Activated naive CD8-positive, alpha-beta T cell treated with anti-CD3 and anti-CD28 coated beads, Interleukin-2, amount 50 U/mL, for 24 hours (primary cell): Measurements from ENCODE around the gene SPINK9.
A peak's percentile ranks its signal among the peaks of the same experiment; 100 is the strongest.
"Not testable (repeated sequence)": the region's sequence is repeated elsewhere in the genome, so short reads cannot be mapped to it uniquely, and the experiment has no call there.

ENCODE experiments used
- ATAC-seq: fragments of 150-1000 bp; cut with Tn5 transposase; one replicate; pipeline ENCODE4 v1.10.0; 2021
- DNase-seq: peaks from one replicate; pipeline ENCODE4 v3.0.0; 2021
- H3K27ac Mint-ChIP-seq: one replicate; pipeline ENCODE4 v1.8.0; 2021; ENCODE audit warnings: mild to moderate bottlenecking, mixed read lengths
- H3K27me3 Mint-ChIP-seq: one replicate; pipeline ENCODE4 v1.8.0; 2021; ENCODE audit warnings: mixed read lengths
- H3K36me3 Mint-ChIP-seq: one replicate; pipeline ENCODE4 v1.8.0; 2021; ENCODE audit warnings: low read depth, mixed read lengths
- H3K4me1 Mint-ChIP-seq: one replicate; pipeline ENCODE4 v1.8.0; 2021; ENCODE audit warnings: mixed read lengths
- H3K4me3 Mint-ChIP-seq: one replicate; pipeline ENCODE4 v1.8.0; 2021; ENCODE audit warnings: mild to moderate bottlenecking, moderate library complexity, mixed read lengths
- H3K9me3 Mint-ChIP-seq: one replicate; pipeline ENCODE4 v1.8.0; 2021; ENCODE audit warnings: mixed read lengths

The SPINK9 gene, protein sequence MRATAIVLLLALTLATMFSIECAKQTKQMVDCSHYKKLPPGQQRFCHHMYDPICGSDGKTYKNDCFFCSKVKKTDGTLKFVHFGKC

DNA sequence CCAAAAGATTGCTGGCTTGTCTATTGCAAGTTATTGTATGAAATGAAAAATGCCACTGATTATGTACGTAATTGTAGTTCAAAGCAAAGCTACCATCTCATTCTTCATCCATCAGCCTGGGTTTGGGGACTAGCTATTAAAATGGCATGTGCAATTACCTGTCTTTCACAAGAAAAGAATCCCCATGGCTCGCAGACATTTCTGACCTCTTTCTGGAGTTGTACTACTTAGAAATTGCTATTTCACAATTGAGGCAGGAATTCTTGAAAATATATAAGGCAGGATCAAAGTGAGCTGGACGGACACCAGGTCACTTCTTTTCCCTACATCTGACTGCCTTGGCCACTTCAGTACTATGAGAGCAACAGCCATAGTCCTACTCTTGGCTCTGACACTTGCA lies at the start of gene SPINK9:
TSS of gene SPINK9 (plus strand) at position 301 of the 400 bp plus-strand sequence. CDS start at position 356, 55 bp downstream.
- no peaks in the 10 kb centered on the region for H3K4me1 Mint-ChIP-seq
- H3K36me3 Mint-ChIP-seq = no peaks in the 10 kb centered on the region
- no peak within 1 kb of the TSS for H3K27ac Mint-ChIP-seq
- no peak for DNase-seq
- ATAC-seq = no peak
- no peak within 1 kb of the TSS for H3K4me3 Mint-ChIP-seq
- no peaks in the 10 kb centered on the region for H3K27me3 Mint-ChIP-seq
- H3K9me3 Mint-ChIP-seq = peaks cover 10% of the 10 kb centered on the region

- H3K36me3 Mint-ChIP-seq = no peaks in the 10 kb centered on the region
- no peak for DNase-seq
Measured at GRCh38 chr5:148290271-148291195, 44.8 kb upstream of the SPINK9 start.

GRCh38 chr5:148297731-148298130 lies 37.6 kb upstream of the SPINK9 start:
- no peaks in the 10 kb centered on the region for H3K4me1 Mint-ChIP-seq
- no peaks in the 10 kb centered on the region for H3K27me3 Mint-ChIP-seq
- H3K9me3 Mint-ChIP-seq = no peaks in the 10 kb centered on the region
- no peak overlapping the region for H3K4me3 Mint-ChIP-seq
- no peak for ATAC-seq
- H3K27ac Mint-ChIP-seq = no peak overlapping the region
- no peaks in the 10 kb centered on the region for H3K36me3 Mint-ChIP-seq
- no peak for DNase-seq

More at GRCh38 chr5:148290271-148291195, 44.8 kb upstream of the SPINK9 start:
- peak; percentile 40 for ATAC-seq
- H3K27me3 Mint-ChIP-seq = no peaks in the 10 kb centered on the region
- H3K27ac Mint-ChIP-seq = no peak overlapping the region
- H3K9me3 Mint-ChIP-seq = no peaks in the 10 kb centered on the region
- H3K4me1 Mint-ChIP-seq = no peaks in the 10 kb centered on the region
- H3K4me3 Mint-ChIP-seq = no peak overlapping the region

DNA sequence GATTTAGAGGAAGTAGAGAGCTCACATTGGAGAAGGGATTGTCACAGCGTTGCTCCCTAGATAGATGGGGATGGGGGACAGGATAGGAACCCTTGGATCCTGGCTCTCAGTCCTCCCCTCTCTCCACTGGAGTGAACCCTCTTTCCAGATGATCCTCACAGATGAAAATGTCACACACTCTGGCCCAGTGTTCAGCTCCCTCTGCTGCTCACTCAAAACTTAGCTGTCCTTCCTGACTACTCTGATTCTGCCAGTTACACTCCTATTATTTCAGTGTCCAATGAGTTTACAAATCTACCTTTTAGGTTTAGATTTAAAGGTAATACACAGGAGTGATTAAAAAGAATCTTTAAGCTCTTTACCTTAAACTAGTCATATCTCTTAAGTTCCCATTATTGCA lies 28.9 kb upstream of the SPINK9 start:
- ATAC-seq (no peak), DNase-seq (no peak)
- Mint-ChIP-seq H3K27me3 (peaks cover 6% of the 10 kb centered on the region), H3K4me1 (no peaks in the 10 kb centered on the region), H3K27ac (no peak overlapping the region), H3K36me3 (no peaks in the 10 kb centered on the region), H3K9me3 (peaks cover 14% of the 10 kb centered on the region), H3K4me3 (no peak overlapping the region)

GRCh38 chr5:148309019-148309418 lies 26.3 kb upstream of the SPINK9 start:
- H3K27me3 Mint-ChIP-seq = peaks cover 6% of the 10 kb centered on the region
- DNase-seq = no peak
- H3K9me3 Mint-ChIP-seq = peaks cover 14% of the 10 kb centered on the region
- no peak overlapping the region for H3K4me3 Mint-ChIP-seq
- H3K27ac Mint-ChIP-seq = no peak overlapping the region
- H3K4me1 Mint-ChIP-seq = no peaks in the 10 kb centered on the region
- no peak for ATAC-seq
- H3K36me3 Mint-ChIP-seq = no peaks in the 10 kb centered on the region

GRCh38 chr5:148309746-148310145 lies 25.6 kb upstream of the SPINK9 start:
- Mint-ChIP-seq H3K36me3 (no peaks in the 10 kb centered on the region), H3K4me1 (no peaks in the 10 kb centered on the region), H3K9me3 (peaks cover 14% of the 10 kb centered on the region), H3K27me3 (peaks cover 6% of the 10 kb centered on the region), H3K27ac (no peak overlapping the region), H3K4me3 (no peak overlapping the region)
- ATAC-seq (no peak), DNase-seq (no peak)

DNA sequence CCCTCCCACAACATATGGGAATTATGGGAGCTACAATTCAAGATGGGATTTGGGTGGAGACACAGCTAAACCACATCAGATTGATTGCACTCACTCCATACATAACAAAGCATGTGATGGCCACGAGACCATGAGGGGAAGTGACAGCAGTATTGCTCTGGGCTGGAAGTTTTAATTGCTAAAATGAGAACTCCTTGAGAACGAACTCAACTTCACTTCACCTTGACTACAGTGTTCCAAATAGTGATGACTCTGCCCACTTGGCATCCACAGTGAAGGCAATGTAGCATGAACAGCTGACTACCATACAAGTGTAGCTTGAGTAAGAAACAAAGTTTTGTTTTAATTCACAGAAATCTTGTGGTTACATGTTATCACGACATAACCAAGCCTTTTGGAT lies 23.9 kb upstream of the SPINK9 start:
- ATAC-seq = no peak
- Mint-ChIP-seq H3K27me3 (peaks cover 6% of the 10 kb centered on the region), H3K36me3 (no peaks in the 10 kb centered on the region), H3K9me3 (peaks cover 14% of the 10 kb centered on the region), H3K4me3 (no peak overlapping the region), H3K4me1 (no peaks in the 10 kb centered on the region), H3K27ac (no peak overlapping the region)
- DNase-seq = no peak

GRCh38 chr5:148312153-148312552 lies 23.2 kb upstream of the SPINK9 start, which contains the start of gene SPINK7:
TSS of gene SPINK7 (plus strand) at chr5:148312423. CDS start at chr5:148312484, 61 bp downstream.
- Mint-ChIP-seq H3K4me3 (no peak within 1 kb of the TSS), H3K36me3 (no peaks in the 10 kb centered on the region)

GRCh38 chr5:148314187-148314586 lies 21.2 kb upstream of the SPINK9 start:
- Mint-ChIP-seq H3K4me3 (no peak overlapping the region), H3K27me3 (peaks cover under 1% of the 10 kb centered on the region), H3K9me3 (peaks cover 8% of the 10 kb centered on the region), H3K27ac (no peak overlapping the region), H3K36me3 (peaks cover 2% of the 10 kb centered on the region), H3K4me1 (no peaks in the 10 kb centered on the region)
- ATAC-seq (no peak), DNase-seq (no peak)

More at GRCh38 chr5:148312153-148312552, 23.2 kb upstream of the SPINK9 start, which contains the start of gene SPINK7:
- DNase-seq = no peak
- ATAC-seq = no peak
- Mint-ChIP-seq H3K4me1 (no peaks in the 10 kb centered on the region), H3K27ac (no peak within 1 kb of the TSS), H3K27me3 (peaks cover 6% of the 10 kb centered on the region), H3K9me3 (peaks cover 14% of the 10 kb centered on the region)

- Mint-ChIP-seq H3K9me3 (peaks cover 3% of the 10 kb centered on the region), H3K27ac (no peak overlapping the region), H3K36me3 (peaks cover 2% of the 10 kb centered on the region), H3K27me3 (peaks cover 3% of the 10 kb centered on the region), H3K4me3 (no peak overlapping the region), H3K4me1 (peaks cover under 1% of the 10 kb centered on the region)
- no peak for DNase-seq
- ATAC-seq = no peak
Measured at GRCh38 chr5:148314731-148315130, 20.6 kb upstream of the SPINK9 start.

- not testable (repeated sequence) for H3K4me1 Mint-ChIP-seq, H3K27me3 Mint-ChIP-seq, DNase-seq, H3K9me3 Mint-ChIP-seq, H3K36me3 Mint-ChIP-seq, H3K27ac Mint-ChIP-seq, ATAC-seq
- peak overlapping the region; percentile 71 for H3K4me3 Mint-ChIP-seq
Measured at GRCh38 chr5:148320011-148320963, 15.1 kb upstream of the SPINK9 start.

- H3K9me3 Mint-ChIP-seq = peaks cover 19% of the 10 kb centered on the region
- H3K4me1 Mint-ChIP-seq = no peaks in the 10 kb centered on the region
- no peak overlapping the region for H3K4me3 Mint-ChIP-seq
- ATAC-seq (no peak), DNase-seq (no peak)
- peaks cover 2% of the 10 kb centered on the region for H3K36me3 Mint-ChIP-seq
- no peak overlapping the region for H3K27ac Mint-ChIP-seq
- no peaks in the 10 kb centered on the region for H3K27me3 Mint-ChIP-seq
Measured at GRCh38 chr5:148333262-148333849, 2.0 kb upstream of the SPINK9 start.

DNA sequence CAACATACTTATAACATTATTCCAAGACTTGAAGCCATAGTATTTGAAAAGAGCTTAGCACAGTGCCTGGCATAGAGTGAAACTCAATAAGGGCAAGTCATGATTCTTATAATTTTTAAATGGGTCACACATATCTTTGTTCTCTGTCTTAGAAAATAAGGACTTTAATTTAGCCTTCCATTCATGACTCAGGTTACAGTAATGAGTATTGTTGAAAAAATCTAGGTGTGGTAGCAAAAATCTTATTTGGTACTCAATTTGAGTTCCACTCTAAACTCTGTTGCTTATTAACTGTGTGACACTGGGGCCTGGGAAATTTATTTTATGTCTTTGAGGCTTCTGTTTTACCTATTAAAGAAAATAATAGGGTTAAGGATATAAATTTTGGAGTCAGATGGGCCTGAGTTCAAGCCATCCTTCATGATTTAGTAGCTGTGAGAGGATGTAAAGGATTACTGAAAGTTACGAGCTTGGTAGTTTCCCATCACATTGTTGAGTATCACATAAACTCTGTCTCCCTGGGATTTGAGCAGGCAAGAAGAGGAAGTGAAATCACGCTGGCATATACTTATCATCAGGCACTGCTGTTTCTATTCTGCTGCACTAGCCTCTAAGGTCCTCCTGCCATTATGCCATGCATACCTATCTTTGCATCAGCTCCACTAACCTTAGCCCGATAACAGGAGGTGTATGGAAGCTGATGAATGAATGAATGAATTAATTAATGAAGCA lies 1.5 kb downstream of the SPINK9 start:
- no peak overlapping the region for H3K27ac Mint-ChIP-seq
- DNase-seq (no peak), ATAC-seq (no peak)
- no peak overlapping the region for H3K4me3 Mint-ChIP-seq
- peaks cover 3% of the 10 kb centered on the region for H3K9me3 Mint-ChIP-seq
- H3K27me3 Mint-ChIP-seq = no peaks in the 10 kb centered on the region
- no peaks in the 10 kb centered on the region for H3K36me3 Mint-ChIP-seq
- no peaks in the 10 kb centered on the region for H3K4me1 Mint-ChIP-seq
